Left hindlimb (tissue), 1 donor: ENCODE data around the gene CDKN2A.

ENCODE experiments used
- DNase-seq: peaks from one replicate; pipeline ENCODE4 v3.0.0-alpha.2; 2018

The CDKN2A gene

DNA sequence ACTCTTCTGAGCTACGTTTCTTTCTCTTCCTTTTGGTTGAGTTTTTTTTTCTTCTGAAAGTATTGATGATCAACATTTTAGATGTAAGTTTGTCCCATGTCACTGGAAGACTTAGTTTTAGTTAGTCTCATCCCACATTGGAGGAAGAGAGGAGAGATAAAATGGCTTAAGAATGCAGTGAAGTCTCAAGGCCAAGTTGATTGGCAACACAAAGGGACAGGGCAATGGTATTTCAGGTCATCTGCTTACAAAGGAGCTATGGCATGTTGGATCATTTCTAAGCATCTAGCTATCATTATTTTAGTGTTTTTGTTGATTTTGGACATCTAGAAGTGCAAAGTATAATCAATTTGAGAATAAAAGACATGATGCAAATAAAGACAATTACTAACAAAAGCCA is 58.6 kb downstream of the CDKN2A start:
- no peak for DNase-seq

DNA sequence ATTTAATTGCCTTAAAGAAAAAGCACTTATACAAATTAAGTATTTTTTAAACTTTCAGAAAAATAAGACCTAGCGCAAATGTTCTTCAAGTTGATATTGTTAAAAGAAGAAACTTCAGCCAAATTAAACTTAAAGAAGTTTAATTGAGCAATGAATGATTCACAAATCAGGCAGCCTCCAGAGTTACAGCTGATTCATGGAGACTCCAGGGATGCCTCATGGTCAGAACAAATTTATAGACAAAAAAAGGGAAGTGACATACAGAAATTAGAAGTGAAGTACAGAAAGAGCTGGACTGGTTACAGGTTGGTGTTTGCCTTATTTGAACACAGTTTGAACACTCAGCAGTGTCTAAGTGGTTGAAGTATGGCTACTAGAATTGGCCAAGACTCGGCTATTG is 60.3 kb downstream of the CDKN2A start:
- DNase-seq = no peak

DNA sequence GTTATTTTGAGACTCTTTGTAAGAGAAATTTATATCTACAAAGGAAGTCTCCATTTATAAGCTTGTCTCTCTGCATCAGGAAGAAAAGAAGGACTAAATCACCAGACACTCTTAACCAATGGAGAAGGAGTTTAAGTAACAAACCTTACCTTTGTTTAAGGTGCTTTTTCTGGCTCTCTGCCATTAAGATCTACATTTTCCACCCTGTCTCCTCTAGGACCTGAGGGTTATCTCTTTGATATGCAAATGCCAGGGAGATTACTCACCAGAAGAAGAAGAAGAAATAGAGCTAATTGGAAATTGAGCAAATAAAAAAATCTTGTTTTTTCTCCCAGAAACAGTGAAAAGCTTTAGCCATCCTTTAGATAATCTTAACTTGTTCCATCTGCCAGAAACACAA is 60.9 kb downstream of the CDKN2A start:
- no peak for DNase-seq

DNA sequence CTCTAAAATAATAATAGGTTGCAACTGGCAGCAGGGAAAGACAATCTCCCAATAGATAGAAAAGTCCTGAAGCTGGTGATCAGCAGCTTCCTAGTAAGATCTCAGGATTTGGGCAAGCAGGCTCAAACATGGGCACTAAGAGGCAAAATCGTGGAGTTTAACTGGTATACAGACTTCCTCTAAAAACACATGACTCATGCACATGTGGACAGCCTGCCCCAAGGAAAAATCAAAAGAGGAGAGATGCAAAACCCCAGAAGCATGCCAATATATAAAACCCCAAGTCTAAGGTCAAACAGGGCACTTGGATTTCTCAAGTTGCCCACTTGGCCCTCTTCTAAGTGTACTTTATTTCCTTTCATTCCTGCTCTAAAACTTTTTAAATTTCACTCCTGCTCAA is 62.8 kb downstream of the CDKN2A start:
- DNase-seq = no peak

DNA sequence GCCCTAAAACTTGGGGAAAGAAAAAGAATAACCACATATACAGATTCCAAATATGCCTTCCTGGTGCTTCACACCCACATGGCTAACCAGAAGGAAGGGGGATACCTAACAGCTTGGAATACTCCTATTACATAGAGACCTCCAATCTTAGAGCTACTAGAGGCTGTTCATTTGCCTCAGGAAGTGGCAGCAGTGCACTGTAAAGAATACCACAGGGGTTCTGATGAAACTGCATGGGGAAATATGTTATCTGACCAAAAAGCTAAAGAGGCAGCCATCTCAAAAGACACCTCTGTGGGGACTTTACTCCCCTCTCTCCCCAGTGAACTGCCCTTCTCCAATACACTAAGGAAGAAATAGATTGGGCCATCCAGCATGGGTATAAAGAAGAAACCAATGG is 66.4 kb downstream of the CDKN2A start:
- DNase-seq = no peak

DNA sequence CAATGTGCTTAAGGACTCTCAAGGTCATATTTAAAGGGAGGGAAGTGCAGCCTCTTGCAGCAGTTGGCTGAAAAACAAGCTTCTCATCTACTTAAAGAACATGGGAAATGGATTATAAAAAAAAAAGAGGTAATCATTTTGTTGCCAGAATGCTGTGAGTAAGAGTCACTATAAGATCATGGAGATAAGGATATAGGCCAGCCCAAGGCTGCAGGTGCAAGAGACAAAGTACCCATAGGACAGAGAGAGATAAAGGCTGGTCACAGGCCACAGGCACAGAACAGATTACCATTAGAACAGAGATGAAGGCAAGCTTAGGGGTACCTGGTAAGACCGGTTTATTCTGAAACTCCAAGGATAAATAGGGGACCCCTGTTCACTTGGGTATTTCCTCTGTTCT is 70.5 kb downstream of the CDKN2A start:
- DNase-seq = no peak

- DNase-seq = no peak
Measured at GRCh38 chr9:21919377-21920362, 74.5 kb downstream of the CDKN2A start.
